Pons (tissue), 1 donor: ENCODE results near the gene MECP2.
A peak's percentile ranks its signal among the peaks of the same experiment; 100 is the strongest.
"Not testable (repeated sequence)": the region's sequence is repeated elsewhere in the genome, so short reads cannot be mapped to it uniquely, and the experiment has no call there.

Experiments used
- DNase-seq: peaks from one replicate; pipeline ENCODE4 v3.0.0-alpha.2; 2016; ENCODE audit warnings: low spot score

The MECP2 gene

DNA sequence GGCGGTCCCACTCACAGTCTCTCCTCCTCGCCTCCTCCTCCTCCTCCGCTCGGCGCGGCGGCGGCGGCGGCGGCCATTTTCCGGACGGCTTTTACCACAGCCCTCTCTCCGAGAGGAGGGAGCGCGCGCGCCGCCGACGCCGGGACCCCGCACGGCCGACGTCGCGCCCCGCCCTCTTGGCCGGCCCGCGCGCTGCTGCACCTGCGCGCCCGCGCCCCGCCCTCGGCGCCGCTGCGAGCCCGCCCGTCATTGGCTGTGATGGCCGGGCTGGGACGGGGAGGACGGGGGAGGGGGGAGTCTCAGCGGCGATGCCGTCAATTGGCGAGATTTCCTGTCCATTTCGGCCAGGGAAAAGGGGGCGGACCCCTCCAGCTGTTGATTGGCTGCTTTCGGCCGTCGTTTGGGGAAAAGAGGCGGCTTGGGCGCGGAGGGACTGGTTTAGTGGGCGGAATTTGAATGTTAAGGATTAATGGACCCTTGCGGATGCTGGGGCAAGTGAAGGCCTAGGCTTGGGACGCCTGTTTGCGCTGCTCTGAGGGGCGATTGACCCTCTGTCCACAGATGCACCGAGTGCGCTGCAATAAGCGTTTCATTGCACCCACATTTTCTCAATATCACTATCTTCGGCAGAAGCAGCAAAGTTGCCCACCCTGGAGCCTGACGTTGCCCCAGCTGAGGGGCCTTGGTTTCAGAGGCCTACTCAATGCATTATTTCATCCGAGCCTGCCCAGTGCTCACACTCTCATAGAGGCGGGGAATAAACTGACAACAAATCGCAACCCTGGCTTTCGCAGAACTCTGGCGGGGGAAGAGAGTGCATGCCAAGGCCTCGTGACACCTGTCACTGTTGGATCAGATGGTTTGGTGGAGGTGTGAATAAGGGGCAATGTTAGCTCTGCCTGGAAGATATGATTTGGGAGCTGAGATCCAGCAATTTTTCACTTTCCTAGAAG lies at the start of gene MECP2:
Gene MECP2 (minus strand): TSS at position 129 of the 953 bp plus-strand sequence.
- peak; percentile 90 for DNase-seq

DNA sequence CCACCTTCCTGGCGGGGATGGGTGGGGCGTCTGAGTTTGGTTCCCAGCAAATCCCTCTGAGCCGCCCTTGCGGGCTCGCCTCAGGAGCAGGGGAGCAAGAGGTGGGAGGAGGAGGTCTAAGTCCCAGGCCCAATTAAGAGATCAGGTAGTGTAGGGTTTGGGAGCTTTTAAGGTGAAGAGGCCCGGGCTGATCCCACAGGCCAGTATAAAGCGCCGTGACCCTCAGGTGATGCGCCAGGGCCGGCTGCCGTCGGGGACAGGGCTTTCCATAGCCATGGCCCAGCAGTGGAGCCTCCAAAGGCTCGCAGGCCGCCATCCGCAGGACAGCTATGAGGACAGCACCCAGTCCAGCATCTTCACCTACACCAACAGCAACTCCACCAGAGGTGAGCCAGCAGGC lies 46.5 kb upstream of the MECP2 start, which contains the start of gene OPN1LW:
Gene OPN1LW (plus strand): TSS at position 234 of the 400 bp plus-strand sequence. CDS start 41 bp downstream, at position 275.
- DNase-seq = not testable (repeated sequence)

DNA sequence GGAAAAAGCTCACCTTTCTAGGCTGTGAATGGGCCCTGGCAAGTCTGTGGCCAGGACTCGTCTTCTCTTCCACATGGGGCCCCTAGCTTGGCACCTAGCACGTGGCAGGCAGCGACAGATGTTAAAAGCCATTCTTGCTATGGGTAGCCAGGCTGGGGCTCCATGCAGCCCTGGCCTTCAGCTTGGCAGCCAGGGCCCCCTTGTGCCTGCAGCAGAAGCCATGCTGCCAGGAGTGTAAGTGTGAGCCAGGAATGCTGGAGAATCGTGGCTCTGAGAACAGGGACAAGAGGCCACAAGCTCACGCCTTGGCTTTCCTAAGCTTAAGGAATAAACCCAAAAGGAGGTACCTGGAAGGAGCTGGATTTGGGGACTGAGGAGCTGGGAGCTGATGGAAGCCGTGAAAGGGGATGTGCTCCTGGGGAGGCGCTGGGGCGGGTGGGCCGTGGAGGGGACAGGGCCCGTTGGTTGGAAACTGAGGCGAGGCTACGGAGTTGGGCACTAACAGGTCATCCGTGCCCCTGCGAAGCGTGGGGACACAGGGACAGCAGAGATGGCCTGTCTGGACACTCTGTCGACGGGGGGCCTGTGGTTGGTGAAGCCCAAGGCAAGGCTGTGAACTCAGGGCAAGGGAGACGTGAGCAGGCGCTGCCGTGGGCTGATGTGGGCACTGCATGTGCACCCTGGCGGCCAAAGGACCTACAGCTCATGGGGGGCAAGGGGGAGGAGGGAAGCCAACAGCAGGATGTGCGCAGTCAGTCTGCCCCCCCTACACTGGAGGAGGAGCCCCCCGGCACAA lies 45.6 kb upstream of the MECP2 start:
- no peak for DNase-seq

DNA sequence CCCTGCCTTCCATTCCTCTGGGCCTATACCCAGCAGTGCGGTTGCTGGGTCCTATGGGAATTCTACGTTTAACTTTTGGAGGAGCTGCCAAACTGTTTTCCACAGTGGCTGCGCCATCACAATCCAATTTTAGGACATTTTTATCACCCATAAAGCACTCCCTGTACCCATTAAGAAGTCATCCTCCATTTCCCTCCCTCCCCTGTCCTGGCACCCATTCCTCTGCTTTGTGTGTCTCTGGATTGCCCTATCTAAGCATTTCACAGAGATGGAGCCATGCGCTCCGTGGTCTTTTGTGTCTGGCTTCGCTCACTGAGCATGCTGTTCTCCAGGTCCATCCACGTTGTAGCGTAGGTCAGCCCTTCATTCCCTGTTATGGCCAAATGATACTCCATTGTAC lies 44.9 kb upstream of the MECP2 start:
- DNase-seq = no peak

DNA sequence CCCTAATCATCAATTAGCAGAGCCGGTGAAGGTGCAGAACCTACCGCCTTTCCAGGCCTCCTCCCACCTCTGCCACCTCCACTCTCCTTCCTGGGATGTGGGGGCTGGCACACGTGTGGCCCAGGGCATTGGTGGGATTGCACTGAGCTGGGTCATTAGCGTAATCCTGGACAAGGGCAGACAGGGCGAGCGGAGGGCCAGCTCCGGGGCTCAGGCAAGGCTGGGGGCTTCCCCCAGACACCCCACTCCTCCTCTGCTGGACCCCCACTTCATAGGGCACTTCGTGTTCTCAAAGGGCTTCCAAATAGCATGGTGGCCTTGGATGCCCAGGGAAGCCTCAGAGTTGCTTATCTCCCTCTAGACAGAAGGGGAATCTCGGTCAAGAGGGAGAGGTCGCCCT lies 43.2 kb upstream of the MECP2 start:
- no peak for DNase-seq

DNA sequence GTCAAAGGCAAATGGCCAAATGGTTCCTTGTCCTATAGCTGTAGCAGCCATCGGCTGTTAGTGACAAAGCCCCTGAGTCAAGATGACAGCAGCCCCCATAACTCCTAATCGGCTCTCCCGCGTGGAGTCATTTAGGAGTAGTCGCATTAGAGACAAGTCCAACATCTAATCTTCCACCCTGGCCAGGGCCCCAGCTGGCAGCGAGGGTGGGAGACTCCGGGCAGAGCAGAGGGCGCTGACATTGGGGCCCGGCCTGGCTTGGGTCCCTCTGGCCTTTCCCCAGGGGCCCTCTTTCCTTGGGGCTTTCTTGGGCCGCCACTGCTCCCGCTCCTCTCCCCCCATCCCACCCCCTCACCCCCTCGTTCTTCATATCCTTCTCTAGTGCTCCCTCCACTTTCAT lies 42.7 kb upstream of the MECP2 start:
- DNase-seq = no peak

DNA sequence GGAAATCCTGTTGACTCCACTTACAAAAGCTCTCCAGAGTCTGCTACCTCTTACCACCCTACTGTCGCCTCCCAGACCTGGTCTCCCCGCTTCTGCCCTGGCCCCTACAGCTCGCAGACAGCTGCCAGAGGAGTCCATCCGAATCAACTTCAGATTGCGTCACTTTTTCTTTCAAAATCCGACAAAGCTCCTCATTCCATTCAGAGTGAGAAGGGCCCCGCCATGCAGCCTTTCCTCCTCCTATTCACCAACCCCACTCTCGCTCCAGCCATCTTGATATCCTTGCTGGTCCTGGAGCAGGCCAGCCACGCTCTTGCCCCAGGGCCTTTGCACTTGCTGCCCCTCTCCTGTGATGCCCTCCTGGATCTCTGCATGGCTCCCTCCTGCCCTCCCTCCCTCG lies 41.3 kb upstream of the MECP2 start:
- DNase-seq = no peak

DNA sequence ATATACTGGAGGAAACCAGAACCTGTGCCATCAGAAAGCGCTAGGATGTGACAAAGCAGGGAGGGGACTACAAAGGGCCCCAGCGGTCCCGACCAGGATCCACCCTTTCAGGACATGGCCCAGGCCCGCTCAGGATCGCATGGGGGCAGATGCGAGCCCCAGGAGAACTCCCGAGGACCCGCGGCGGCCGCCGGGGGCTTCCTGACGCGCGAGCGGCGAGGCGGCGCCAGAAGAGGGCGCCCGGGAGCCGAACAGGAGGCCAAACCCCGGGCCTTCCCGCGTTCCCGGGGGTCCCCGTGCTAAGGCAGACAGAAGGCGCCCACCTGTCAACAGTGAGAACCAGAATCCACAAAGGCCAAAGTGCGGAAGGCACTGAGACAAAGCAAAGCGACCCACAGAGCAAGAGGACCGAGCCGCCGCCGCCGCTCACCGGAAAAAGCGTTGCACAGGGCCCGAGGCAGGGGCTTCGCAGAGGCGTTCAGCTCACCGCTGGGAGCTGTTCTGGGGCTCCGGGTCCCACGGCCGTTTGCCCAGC lies 39.2 kb upstream of the MECP2 start:
- DNase-seq = peak; percentile 2

DNA sequence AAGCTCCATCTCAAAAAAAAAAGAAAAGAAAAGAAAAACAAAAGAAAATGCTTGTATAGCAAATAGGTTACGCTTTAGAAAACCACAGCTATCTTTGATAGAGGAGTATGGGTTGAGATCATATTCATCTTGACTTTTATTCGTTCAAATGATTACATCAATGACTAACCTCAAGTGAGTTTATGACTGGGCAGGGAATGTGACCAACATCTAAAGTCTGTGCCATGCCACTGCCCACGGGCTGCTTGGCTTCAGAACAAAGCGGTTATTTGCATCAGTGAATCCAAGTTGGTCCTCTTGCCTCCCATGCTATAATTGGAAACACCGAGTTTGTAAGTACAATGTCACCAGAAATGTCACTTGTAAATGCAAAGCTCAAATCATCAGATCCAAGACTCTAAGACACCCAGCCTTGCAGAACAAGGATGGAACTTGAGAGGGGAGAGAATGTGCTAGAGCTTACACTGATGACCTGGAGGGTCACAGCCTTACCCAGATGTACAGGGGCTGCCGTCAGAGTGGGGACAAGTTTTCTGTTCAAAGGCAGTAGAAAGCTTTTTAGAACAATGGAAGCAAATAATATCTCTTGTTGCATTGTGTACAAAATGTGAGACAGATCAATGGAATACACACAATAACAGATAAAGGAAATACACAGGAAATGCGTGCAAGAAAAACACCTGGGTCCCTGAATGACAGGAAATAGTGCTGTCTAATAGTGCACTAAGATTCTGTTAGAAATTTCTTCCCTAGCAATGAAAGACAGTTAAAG lies 38.1 kb upstream of the MECP2 start:
- DNase-seq = no peak

DNA sequence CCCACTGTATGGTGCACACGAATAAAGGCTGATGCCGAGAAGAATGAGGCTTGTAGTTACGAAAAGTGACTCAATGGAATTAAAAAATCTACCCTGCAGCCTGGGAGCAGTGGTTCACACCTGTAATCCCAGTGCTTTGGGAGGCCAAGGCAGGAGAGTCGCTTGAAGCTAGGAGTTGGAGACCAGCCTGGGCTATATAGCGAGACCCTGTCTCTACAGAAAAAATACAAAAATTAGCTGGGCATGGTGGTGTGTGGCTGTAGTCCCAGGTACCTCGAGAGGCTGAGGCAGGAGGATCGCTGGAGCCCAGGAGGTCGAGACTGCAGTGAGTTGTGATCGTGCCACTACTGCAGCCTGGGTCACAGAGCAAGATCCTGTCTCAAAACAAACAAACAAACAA lies 34.8 kb upstream of the MECP2 start:
- DNase-seq = no peak

DNA sequence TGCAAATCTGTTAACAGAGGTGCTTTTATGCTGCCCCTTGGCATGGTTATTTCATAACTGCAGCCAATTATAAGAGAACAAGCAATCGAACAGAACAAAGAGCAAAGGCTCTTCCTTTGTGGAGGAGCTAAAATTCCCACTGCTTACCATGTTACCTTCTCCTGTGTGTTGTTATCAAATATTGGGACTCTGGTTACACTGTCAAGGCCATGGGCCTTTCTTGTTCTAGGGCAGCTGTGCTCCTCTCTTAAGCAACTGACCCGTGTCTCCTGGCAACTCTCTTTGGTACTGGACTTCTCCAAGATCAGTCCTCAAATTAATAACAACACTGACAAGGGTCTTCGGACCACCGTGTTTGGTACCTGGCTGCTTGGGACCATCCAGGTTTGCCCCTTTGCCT lies 34.4 kb upstream of the MECP2 start:
- no peak for DNase-seq

DNA sequence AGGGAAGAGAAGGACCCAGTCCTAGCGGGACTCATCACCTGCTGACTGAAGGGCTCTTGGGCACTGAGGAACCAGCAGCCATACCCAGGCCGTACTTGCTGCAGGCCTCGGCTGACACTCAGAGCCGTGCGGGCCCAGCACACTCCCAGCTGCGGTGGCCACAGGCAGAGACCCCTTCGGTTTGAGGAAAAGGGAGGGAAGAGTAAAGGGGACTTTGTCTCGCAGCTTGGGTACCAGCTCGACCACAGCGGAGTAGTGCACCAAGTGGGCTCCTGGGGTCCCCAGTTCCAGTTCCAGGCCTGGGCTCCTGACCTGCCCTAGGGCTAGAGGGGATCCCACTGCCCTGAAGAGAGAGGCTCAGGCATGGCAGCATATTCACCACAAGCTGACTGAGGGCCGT lies 28.6 kb upstream of the MECP2 start:
- no peak for DNase-seq

DNA sequence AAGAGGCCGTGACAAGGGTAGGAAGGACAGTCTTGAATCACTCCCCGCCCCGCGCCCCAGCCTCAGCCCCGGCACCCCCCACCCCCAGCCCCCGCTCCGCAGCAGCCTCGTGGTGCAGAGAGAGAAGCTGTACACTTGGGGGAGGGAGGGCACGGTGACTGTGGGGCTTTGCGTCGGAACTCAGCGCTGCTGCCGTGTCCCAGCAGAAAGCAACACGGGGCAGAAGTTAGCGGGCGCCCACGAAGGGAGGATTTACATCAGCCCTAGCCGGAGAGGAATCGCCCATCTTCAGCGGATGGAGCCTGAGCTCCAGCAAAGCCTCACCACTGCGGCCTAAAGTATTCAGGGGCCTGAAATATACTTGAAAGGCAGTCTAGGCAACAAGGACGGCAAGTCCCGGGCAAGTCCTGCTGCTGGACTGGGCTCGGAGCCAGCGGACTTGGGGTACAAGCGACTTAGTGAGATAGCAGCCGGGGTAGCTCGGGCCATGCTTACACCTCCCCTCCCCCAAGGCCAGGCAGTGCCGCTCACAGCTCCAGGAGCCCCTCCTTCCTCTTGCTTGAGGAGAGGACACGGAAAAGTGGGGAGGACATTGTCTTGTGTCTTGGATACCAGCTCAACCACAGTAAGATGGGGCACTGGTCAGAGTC lies 28.0 kb upstream of the MECP2 start:
- DNase-seq = no peak

DNA sequence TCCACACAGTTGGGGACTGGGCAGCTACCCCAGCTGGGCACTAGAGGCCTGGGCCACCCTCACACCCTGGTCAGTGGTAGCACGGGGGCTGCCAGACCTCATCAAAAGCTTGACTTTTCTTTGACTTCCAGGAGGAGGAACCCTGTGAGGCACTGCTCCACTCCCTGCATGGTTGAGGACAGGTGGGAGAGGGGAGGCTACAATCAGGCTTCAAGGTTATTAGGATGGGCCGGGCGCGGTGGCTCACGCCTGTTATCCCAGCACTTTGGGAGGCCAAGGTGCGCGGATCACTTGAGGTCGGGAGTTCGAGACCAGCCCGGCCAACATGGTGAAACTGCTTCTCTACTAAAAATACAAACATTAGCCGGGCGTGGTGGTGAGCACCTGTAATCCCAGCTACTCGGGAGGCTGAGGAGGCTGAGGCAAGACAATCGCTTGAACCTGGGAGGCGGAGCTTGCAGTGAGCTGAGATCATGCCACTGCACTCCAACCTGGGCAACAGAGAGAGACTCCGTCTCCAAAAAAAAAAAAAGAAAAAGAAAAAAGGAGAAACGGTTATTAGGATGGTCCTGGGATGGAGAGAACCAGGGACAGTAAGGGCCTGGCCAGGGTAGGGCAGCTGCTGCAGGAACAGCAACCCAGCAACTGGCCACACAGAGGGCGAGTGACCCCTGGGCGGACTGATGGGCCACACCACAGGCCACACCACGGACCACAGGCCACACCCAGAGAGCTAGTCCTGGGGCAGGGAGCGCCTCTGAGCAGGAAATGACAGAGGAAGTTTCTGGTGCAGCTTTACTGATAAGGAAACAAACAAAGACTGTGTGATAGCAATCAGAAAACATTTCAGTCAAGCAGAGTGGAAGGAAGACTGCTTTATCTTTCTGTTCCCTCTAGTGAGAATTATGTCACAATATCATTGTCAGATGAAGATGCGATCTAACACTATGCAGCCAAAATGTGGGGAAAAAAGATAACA lies 26.0 kb upstream of the MECP2 start:
- peak; percentile 3 for DNase-seq

DNA sequence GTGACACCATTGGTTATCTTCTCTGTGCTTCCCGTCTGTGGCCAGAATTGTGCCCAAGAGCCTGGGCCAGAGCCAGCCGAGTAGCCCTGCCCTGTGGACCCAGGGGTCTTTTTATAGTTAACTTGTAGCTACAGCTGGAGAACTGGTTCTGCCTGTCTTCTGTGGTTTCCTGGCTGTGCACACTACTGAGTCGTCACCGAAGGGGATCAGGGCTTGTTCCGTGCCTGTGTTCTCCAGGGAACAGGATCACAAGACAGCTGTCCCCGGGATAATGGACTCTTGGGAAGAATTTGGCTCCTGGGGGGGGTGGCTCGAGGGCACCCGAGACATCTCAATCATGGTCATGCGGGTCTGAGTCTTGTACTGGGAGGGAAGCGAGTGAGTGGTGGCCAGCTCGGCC lies 24.4 kb upstream of the MECP2 start:
- DNase-seq = no peak

DNA sequence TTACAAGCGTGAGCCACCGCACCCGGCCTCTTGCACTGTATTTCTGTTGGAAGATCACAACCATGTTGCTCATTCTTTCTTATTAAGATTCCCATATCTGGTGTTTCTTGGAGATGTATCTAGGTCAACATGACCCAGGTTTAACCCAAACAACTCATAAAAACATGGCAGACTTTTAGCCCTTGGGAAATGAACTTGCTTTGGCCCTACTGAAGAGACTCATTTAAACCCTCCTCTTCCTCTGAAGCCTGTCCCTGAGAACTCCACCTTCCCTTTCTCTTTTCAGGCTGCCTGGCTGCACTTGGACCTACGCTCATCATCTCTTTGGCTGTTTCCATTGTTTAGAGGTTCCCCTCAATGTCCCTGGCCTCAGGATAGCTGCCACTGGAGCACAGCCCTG lies 23.7 kb upstream of the MECP2 start:
- no peak for DNase-seq

DNA sequence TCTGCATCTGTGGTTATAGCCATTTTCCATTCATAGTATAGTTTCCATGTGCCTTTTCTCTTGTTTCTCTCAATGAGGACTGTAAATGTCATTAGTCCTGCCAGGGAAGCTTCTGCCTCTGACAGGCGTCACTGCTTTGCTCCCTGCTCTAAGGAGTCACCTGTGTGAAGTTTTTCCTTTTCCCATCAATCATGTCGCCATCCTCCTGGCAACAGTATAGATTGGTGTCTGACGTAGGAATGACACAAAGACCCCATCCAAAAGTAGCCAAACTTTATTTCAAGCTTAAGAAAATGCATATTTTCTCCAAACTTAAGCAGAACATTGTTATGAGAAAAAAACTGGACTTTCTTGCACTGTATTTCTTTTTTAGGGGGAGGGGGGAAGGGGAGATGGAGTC lies 23.1 kb upstream of the MECP2 start:
- no peak for DNase-seq

DNA sequence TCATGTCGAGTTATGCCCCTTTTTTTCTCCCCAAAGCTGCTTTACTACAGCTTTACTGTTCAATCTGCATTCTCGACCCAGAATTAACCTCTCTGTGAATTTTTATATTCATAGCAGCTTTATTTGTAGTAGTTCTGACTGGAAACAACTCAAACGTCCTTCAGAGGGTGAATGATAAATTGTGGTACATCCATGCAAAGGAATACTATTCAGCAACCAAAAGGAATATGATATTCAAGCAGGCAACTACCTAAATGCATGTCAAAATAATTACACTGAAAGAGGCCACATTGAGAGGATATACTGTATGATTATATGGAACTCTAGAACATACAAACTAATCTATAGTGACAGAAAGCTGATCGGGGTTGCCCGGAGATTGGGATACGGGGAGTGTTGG lies 20.0 kb upstream of the MECP2 start:
- no peak for DNase-seq

DNA sequence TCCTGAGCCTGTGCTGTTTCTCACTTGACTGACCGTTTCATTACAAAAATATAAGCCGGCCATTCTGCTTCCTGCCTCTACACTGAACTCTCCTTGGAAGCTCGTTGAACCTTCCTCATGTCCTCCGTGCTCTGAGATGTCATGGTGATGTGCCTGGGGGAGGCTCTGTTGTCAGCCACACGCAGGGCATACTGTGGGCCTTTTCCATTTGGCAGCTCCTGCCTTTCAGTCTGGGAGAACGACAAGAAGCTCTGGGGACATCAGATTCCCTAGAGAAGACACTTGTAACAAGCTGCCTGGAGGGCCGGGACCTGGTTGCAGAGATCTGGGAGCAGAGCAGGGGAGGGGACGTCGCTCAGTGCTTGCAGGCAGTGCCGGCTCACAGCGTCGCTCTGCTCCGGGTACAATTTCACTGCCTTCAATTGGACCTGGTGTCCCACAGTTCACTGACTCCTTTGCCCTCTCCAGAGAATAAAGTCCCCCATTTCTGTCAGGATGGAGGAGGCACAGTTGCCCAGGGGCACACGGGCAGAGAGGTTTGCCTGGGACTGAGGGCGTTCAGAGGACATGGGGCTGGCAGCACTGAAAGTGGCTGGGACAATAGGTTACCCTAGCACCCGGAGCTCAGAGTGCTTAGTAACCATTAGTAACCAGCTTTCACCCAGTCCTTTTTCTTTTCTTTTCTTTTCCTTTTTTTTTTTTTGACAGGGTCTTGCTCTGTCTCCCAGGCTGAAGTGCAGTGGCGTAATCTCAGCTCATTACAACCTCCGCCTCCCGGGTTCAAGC lies 19.1 kb upstream of the MECP2 start:
- no peak for DNase-seq
